Measurements from ENCODE around the gene WDR1.

- TF ChIP-seq OSR1 (CRISPR knock-in tag; IDR thresholded peaks at IDR 0.05) (no peak), TSHZ2 (CRISPR knock-in tag; IDR thresholded peaks at IDR 0.05) (no peak), ISL1 (CRISPR knock-in tag; IDR thresholded peaks at IDR 0.05) (no peak), ARNTL (CRISPR knock-in tag; IDR thresholded peaks at IDR 0.05; ENCODE audit: borderline replicate concordance, low read depth) (no peak), BACH2 (CRISPR knock-in tag; IDR thresholded peaks at IDR 0.05; ENCODE audit: borderline replicate concordance) (no peak), PATZ1 (CRISPR knock-in tag; IDR thresholded peaks at IDR 0.05; ENCODE audit: borderline replicate concordance) (no peak), ZNF565 (CRISPR knock-in tag; conservative IDR thresholded peaks at IDR 0.05; ENCODE audit: low read depth) (no peak), POU6F1 (CRISPR knock-in tag; IDR thresholded peaks at IDR 0.05; ENCODE audit: borderline replicate concordance, low read depth) (no peak), PPARA (CRISPR knock-in tag; IDR thresholded peaks at IDR 0.05; ENCODE audit: borderline replicate concordance) (no peak), ZNF8 (CRISPR knock-in tag; IDR thresholded peaks at IDR 0.05) (no peak), ZFP30 (CRISPR knock-in tag; IDR thresholded peaks at IDR 0.05) (no peak), RARB (CRISPR knock-in tag; IDR thresholded peaks at IDR 0.05) (no peak), CREB5 (CRISPR knock-in tag; IDR thresholded peaks at IDR 0.05; ENCODE audit: low read depth) (no peak)
These were observed 17.8 kb downstream of the WDR1 start for GRCh38 chr4:10098780-10099160.
